Stimulated activated CD8-positive, alpha-beta memory T cell treated with anti-CD3 and anti-CD28 coated beads, Interleukin-12 subunit alpha, Interleukin-12 subunit beta, amount 100 ng/mL, for 24 hours (primary cell): ENCODE measurements around the gene LHPP.

Experiments used
- DNase-seq: peaks from one replicate; pipeline ENCODE4 v3.0.0-alpha.2; 2020; ENCODE audit errors: extremely low read depth

The LHPP gene

DNA sequence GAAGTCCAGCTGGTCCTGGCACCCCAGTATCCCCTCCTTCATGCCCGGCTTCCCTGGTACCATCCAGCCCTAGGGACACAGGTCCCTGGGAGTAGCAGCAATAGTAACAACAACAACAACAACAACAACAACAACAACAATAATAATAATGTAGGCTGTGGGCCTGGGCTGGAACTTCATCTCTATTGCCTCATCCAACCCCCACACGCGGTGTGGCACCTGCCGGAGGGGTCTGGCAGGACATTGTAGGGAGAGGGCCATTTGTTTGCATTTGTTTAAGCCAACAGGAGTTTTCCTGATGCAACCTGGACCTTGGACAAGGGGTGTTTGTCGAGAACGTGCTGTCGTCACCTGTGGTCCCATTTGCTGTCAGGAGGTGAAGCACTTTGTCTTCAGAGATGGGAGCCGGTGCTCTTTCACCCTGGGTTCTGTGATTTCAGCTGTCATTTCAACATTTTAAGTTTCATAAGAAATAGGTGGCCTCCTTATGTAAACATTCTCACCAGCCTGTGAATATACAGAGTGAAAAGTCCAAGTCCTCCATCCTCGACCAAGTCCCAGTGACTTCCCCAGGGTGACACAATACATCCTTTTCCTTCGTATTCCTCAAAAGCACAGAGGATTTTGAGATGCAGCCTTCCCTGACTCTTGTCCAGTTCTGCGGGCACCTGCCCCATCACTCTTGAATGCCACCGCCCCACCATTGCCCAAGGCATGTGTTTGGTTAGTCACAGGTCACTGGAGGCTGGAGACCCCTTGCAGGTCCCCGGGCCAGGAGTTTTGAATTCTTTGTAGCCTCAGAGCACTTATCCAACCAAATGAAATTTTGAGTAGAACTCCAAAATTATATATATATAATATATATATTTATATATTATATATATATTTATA is 9.2 kb downstream of the LHPP start:
- DNase-seq: no peak

DNA sequence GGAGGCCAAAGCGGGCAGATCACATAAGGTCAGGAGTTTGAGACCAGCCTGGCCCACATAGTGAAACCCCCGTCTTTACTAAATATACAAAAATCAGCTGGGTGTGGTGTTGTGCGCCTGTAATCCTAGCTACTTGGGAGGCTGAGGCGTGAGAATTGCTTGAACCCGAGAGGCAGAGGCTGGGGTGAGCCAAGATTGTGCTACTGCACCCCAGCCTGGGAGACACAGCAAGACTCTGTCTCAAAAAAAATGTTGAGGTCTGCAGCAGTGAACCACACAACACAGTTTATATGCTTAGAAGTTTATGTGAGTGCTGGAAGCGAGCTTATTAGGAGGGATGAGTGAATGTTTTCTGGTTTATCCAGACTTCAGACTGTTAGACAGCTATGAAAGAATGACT is 10.4 kb downstream of the LHPP start:
- DNase-seq: no peak

DNA sequence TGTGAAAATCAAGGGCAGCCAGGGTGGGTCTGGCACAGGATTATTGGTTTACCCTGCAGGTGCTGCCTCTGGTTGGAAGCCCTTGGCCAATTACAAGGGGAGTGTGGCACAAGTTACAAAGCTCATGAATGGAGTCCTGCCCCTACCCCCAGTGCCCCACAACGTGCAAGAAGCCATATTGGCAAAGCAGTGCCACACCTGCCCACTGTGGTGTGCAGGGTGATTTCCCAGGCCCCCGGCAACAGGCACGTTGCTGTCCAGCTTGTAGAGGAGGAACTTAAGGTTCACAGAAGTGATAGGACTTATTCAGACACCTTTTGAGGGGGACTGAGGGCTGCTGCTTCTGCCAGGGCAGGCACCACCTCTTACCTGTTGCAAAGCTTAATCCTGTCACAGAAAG is 11.4 kb downstream of the LHPP start:
- DNase-seq: no peak

DNA sequence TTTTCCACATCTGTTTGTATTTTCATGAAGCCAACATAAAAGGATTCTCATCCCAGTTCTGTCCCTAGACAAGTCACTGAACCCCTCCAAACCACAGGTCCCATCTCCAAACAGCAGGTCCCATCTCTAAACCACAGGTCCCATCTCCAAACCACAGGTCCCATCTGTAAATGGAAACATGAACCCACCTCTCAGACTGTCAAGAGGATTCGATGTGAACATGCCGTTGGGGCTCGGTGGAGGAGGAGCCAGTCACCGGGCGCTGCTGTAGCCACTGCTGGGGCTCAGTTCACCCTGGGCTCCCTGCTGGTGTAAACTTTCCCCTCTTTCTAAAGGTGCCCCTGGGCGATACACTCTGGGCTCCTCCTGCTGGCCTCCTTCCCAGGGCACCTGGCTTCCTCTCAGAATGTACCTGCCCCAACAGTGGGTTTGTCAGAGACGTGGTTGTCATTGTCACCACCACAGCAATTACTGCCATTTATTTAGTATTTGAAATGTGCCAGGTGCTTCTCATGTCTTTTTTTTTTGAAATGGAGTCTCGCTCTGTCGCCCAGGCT is 13.0 kb downstream of the LHPP start:
- DNase-seq: no peak

DNA sequence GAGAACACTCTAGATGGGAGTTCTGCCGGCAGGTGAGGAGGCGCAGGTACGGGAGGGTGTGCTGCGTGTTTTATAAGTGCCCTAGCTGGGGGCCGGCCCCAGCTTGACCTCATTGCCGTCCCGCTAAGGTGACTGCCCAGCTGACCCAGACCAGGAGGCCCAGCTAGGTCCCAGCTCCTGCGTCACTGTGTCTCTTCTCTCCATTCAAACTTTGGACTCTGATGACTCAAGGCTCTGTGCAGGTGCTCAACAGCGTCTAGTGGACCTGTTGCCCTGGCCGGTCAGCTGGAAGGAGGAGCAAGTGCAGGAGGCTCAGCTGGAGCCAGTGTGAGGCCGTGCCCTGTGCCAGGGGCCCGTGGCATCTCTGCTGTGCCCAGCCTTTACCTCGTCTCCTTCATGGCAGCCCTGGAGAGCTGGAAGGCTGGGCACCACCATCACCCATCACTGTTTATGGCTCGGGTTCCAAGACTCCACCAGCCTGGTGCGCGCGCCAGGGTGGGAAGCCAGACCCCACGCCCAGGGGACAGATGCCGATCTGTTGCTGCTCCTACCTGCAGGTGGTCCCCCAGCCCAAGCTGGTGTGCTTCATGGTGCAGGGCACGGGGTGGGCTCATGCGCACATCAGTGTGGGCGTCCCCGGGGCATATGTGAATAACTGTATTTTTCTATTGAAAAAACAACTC is 14.6 kb downstream of the LHPP start:
- DNase-seq: no peak

DNA sequence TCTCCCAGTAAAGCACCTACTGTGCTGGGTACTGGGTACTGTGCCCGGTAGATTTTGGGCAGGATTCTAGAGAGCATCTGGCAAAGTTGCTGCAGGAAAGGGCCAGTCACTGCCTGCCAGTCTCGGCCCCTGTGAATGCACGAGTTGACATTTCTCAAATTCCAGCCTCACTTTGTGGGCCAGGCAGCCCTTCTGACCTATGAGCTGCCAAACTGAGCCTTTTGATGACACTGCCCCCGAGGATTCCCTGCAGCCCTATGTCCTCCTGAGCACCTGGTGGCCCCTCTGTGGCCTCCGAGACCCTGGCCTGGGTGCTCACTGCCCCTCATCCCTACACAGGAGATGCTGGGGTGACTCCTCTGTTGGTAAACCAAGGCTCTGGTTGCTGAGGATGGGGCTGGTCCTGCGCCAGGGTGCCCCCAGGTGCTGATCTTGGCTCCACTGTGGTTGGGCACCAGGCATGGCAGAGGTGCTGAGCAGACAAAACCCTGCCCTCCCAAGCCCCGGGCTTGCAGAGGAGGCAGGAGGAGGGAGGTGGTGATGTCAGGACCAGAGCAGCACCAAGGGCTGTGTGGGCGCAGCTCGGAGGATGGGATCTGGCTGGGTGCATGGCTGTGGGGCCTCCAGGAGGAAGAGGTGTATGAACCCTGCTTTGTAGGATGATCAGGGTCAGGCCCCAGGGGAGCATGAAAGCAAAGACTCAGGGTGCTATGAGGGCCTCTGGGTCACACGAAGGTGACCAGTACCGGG is 16.2 kb downstream of the LHPP start:
- DNase-seq: no peak

DNA sequence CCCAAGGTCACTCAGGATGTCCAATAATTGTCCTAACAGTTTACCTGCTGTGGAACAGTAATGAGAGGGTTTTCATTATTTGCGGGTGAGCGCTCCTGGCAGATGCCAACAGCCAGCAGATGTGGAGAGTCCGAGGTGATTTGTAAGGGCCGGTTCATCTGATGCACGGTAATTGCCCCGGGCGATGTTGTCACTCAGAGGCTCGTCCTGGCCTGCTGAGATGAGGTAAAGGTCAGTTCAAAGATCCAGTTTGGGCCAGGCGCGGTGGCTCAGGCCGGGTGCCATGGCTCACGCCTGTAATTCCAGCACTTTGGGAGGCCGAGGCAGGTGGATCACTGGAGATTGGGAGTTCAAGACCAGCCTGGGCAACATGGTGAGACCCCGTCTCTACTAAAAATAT is 16.9 kb downstream of the LHPP start:
- no peak for DNase-seq

DNA sequence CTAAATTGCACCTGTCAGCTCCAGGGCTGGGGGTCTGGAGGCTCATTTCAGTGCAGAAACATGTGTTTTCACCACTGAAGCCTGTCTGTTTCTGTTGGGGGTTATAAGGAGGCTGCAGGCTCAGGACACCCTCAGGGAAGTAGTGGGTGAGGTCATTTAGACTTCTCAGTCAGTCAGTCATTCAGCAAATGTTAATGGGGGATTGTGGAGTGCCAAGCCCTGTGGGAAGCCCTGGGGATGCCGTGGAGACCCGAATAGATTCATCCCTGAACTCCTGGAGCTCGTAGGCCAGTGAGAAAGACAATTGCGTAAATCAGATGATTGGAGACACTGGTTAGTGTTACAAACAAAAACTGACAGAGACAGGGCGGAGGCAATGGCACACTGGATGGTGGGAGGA is 19.2 kb downstream of the LHPP start:
- DNase-seq: no peak

DNA sequence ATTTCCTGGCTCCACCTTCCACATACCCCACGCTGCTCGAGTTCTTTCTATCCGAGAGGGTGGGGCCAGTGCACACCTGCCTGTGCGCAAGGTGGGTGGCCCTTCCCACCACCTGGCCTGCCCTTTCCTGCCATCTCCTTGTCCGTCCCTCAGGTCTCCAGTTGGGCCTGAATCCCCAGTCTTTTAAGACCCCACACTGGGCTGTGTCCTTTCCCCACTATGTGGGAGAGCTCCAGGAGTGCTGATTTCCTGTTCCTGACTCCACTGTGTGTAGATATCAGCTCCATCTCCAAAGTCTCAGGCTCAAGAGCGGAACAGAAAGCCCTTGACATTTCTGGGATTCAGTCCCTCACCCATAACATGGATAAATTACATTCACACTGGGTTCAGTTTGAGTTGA is 20.1 kb downstream of the LHPP start:
- DNase-seq: no peak

DNA sequence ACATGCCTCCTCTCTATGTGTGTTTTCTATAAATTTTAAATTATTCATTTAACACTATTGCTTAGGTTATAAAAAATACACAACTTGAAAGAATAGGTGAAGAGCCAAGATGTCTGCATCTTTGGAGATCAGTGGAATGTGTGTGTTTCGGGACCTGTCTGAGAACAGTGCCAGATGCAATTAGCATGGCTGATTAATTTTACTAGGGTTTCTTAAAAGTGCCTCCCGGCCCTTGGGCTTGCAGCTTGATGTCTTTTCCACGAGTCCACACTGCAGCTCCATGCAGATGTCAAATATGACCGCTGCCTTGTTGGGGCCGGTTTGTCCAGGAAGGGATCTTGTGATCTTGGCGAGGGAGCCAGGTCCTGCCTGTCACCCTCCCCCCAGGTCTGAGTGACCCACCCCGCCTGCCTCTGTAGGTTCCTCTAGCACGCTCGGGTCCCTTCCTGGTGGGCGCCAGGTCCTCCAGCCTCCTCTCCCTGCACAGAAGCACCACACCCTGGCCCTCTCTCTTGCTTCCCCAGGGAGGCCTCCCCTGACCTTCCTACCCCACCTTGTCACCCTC is 20.7 kb downstream of the LHPP start:
- DNase-seq: no peak

DNA sequence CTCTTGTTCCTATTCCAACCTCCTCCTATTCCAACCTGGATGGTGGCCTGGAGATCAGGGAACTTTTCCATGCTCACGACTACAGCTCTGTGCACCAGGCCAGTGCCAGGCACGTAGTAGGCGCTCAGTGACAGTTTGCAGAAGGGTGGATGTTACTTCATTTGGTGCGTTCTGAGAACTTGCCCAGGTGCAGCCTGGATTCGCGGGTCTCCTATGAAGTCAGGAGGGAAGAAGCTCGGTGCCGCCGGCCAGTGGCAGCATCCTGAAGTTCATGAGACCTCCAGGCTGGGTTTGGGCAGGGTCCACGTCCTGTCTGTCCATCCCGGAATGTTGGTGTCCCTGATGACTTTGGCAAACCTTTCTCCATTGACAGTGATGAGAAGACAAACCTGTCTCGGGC is 21.3 kb downstream of the LHPP start:
- DNase-seq: no peak

DNA sequence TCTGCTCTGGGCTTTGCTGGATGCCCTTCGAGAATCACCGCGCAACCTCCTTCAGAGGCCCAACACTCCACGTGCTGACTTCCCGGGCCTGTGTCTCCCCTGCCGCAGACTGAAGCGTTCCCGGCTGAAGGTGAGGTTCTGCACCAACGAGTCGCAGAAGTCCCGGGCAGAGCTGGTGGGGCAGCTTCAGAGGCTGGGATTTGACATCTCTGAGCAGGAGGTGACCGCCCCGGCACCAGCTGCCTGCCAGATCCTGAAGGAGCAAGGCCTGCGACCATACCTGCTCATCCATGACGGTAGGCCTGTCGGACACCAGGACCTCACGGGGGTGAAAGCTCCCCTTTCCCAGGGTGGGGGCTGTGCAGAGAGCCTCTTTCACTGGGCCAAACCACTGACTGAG is 22.4 kb downstream of the LHPP start:
- no peak for DNase-seq

DNA sequence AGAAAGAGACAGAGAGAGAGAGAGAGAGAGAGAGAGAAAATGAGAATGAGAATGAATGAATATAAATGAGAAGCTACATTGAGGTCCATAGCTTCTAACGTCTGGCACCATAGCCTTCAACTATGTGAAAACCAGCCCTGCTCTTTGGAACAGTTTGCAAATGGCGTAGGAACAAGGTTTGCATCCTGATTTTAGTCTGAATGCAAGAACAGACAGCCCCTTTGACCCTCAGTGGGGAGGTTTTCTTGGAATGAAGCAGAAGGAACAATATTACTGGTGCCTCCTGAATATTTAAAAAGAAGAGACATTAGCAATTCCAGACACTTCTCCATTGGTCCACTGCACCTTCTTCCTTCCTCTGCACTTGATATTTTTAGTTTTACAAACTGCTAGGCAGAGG is 23.0 kb downstream of the LHPP start:
- no peak for DNase-seq

DNA sequence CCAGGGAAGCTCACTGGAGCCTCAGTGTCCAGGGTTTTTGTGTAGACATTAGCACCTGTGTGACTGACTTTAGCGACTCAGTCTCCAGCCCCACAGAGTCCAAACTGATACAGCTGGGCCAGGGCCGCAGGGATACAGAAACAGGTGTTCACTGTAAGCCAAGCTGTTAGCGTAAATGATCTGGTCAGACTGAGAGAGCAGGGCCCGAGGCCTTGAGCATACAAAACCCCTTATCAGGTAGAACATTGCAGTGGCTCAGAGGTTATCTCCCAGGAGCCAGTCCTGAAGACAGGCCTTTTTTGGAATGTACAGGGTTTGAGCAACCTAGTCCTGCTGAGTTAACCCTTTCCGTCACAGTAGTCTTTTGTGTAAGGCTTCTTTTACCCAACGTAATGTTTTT is 25.0 kb downstream of the LHPP start:
- no peak for DNase-seq

DNA sequence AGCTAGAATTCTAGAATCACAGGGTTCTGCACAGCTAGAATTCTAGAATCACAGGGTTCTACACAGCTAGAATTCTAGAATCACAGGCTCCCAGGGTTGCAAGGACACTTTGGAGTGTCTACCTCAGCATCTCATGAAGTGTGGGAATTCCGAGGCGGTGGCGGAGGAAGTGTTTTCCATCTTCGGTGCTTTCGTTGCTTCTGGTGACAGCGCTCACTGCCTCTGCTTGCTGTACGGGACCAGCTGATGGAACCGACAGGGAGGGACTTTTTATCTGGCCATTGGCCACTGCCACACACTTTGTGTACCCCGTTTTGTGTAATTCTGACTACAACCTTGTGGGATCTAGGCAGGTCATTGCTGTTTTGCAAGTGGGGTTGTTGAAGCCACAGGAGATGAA is 29.5 kb downstream of the LHPP start:
- DNase-seq: no peak

DNA sequence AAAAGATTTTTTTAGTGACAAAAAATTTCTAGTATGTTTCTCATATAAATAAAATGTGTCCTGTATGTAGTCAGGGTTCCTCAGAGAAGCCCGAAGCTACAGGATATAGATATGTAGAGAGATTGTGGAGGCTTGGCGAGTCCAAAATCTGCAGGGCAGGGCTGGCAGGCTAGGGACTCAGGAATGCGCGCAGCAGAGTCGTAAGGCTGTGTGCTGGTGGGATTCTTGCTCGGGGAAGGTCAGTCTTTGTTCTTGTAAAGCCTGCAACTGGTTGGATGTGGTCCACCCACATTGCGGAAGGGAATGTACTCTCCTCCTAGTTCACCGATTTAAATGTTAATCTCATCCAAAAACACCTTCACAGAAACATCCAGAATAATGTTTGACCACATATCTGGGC is 30.6 kb downstream of the LHPP start:
- DNase-seq: no peak

DNA sequence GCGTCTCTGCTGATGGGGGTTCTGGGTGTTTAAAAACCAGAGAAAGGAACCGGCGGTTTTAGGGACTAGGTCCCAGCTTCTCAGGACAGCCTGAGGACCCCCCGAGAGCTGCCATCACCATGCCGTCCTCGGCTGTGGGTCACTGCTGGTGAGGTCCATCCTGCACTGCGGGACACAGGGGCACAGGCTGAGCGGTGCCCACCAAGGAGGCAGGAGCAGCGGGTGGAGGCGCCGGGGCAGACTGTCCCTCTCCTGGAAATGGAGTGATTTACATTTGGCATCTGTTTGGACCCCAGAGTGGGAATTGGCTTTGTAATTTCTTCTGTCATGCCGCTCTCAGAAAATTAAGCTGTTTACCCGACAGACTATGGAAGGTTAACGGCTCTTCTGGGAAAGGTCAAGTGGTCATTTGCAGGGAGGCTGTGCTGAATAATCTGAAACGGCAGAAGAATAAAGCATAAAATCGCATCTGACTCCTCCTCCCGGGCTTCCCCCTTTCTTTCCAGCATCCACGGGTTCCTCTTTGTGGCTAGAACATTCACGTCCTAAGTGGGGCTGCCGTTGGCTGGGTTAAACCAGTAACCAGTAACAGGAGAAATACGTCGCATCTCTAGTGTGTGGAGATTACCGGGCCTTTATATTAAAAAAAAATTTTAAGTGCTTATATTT is 31.7 kb downstream of the LHPP start:
- no peak for DNase-seq

DNA sequence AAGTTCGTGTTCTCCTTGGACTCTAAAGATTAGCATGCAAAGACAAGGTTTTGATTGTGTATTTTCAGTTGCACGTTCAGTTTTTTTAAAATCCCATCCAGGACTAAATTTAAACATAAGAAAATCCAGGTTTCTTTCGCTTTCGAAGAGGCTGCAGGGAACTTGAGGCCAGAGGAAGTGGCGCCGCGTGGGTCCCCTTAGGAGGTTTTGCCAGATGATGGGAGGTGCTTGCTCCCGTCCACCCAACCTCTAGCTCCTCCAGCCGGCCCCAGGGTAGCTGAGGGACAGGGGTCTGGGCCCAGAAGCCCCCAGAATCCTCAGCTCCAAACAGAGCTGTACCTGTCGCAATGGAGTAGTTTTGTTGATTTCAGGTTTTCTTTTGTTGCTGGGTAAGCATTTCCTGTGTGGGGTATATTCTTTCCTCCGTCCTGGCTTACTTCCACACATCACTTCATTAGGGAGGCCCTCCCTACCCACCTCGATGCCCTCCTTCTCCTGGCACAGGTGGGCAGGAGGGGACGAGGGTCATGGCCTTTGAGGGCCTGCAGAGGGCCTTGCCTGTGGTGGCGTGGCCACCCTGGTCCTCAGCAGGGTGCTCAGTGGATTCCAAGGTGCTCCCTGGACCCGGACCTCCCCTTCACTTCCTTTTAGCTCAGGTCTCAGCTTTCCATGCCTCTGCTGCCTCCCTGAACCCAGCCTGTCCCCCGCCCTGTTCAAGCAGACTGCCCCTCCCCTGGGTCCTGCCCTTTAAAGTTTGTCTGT is 32.6 kb downstream of the LHPP start:
- DNase-seq: no peak

DNA sequence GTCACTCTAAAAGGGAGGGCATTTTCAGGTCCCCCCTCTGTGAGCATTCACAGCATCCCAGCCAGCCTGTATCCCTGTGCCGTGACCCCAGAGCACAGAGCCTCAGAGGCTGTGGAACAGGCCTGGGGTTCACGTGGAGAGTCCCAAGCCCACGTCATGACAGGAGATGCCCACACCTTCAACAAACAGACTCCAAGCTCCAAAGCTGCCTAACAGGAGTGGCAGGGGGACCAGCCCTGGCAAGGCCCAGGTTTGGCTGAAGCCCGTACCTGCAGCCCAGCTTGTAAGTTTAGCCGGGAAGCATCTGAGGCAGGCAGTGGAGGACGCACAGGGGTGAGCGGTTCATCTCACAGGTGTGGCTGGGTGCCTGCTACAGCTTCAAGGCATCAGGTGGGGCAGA is 33.5 kb downstream of the LHPP start:
- no peak for DNase-seq

DNA sequence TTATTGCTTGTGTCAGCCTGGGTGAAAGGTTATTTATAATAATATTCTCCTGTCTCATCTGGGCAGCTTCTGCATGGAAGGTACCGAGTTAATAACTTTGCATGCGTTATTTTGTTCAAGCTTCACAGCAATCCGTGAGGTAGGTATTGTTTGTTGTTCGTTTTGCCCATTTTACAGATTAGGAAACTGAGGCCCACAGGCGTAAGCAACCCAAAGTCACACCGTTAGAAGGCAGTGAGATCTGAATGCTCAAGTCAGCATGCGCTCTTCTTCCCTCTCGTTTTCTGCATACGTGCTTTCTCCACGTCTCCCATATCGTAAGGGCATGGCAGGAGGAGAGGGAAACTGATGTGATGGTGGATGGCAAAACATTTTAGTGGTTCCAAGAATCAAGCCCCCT is 34.1 kb downstream of the LHPP start:
- no peak for DNase-seq

DNA sequence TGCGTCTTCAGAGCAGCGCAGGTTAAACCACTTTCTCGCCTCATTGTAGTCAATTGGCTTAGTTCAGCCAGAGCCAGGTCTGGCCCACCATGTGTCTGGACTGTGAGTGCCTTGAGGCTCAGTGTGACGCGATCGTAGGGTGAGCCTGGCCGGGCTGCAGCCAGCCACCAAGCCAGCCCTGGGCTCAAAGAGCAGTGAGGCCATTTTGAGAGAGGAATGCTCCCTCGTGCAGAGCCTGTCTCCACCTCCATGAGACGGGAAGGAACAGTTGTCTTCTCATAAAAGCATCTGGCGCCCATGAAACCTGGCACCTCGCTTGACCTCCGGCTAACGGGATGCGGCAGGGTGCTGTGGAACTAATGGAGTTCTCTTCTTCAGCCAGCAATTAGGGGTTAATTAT is 34.5 kb downstream of the LHPP start:
- DNase-seq: no peak
